ENCODE data around the gene ZFP57.

- TF ChIP-seq POLR2AphosphoS5 (IDR thresholded peaks at IDR 0.05; ENCODE audit: borderline replicate concordance, low read depth, low read length) (no peak), EZH2 (IDR thresholded peaks at IDR 0.05) (no peak)
These were observed 45.0 kb upstream of the ZFP57 start for GRCh38 chr6:29726001-29726400.

All from SK-N-MC (cell line).